ENCODE measurements around the gene NDUFA6.

Gene NDUFA6

DNA sequence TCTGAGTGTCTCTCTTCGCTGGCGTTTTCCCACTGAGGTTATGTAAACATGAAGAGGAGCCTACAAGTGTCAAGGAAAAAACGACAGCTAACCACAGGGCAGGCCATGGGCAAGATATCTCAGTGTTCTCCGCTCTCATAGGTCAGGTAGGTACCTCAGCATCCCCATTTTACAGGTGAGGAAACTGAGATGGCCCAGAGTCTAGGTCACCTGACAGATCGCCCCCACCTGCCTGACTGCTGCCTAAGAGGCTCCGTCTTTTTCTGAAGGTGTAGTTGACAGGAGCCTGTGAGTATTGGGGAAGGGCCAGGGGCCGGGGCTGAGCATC, 847 bp upstream of the NDUFA6 start:
- Histone ChIP-seq H3K4me3 (ENCODE audit: low read depth, low read length) (no peak overlapping the region), H4K12ac (ENCODE audit: low read depth, low read length) (peak overlapping the region; percentile 37), H3K23ac (ENCODE audit: low read length) (no peak overlapping the region), H3K14ac (ENCODE audit: low read length) (no peak overlapping the region), H3K9ac (ENCODE audit: low read length) (peak overlapping the region; percentile 74), H2BK5ac (ENCODE audit: low read depth, low read length, poor library complexity) (no peak overlapping the region), H4K8ac (ENCODE audit: low read depth, low read length) (no peak overlapping the region), H3K36me3 (ENCODE audit: control insufficient read depth in 1 of 2, insufficient read depth in 2 of 2, low read length in 2 of 2) (peaks cover 1 to 4% of the 10 kb centered on the region in 2 experiments), H3K4ac (ENCODE audit: low read depth, low read length) (no peak overlapping the region), H3K9me3 (ENCODE audit: insufficient read depth, low read depth, low read length) (peaks cover 2% of the 10 kb centered on the region), H4K91ac (ENCODE audit: low read depth, low read length) (no peak overlapping the region), H3K4me2 (ENCODE audit: low read length) (peak overlapping the region; percentile 97), H3K27ac (ENCODE audit: low read depth, low read length) (no peak overlapping the region), H3K27me3 (ENCODE audit: insufficient read depth, low read length) (no peaks in the 10 kb centered on the region), H3K79me2 (ENCODE audit: control insufficient read depth, insufficient read depth, low read length, poor library complexity) (peaks cover 6% of the 10 kb centered on the region), H2AFZ (ENCODE audit: insufficient read depth, low read length, poor library complexity) (no peak overlapping the region), H2BK120ac (ENCODE audit: insufficient read depth, low read length, poor library complexity) (no peak overlapping the region), H2AK5ac (ENCODE audit: low read length) (no peak overlapping the region), H3K79me1 (ENCODE audit: low read length) (no peaks in the 10 kb centered on the region), H2BK12ac (ENCODE audit: low read length) (no peak overlapping the region), H3K4me1 (ENCODE audit: control insufficient read depth in 1 of 2, insufficient read depth in 2 of 2, low read length in 2 of 2) (peaks cover 5 to 6% of the 10 kb centered on the region in 2 experiments), H3K18ac (ENCODE audit: low read length) (no peak overlapping the region)
- WGBS (ENCODE audit: extremely low coverage, insufficient coverage, insufficient read length): no CpG with 5 or more reads among the region's 7 CpGs
- no peak for DNase-seq

DNA sequence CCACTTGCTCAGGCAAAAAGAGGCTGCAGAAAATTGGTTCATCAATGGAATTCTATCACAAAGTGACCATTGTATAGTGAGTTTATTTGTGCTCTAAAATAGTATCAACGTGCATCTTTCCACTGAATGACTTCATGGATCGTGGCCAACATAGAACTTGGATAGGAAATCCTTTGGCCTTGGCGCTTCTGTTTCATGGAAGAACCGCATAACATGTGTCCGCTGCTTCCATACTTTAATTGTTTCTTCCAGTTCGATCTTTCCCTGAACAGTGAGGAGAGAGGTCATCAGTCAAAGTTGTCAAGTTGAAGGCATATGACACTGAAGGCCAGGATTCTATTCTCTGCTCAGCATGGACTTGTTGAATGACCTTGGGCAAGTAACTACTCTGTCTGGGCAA, 4.5 kb downstream of the NDUFA6 start:
- H3K9ac ChIP-seq (ENCODE audit: low read length): no peak overlapping the region
- H3K4me3 ChIP-seq (ENCODE audit: low read depth, low read length): no peak overlapping the region
- no peak overlapping the region for H3K4ac ChIP-seq (ENCODE audit: low read depth, low read length)
- H3K36me3 ChIP-seq (ENCODE audit: control insufficient read depth in 1 of 2, insufficient read depth in 2 of 2, low read length in 2 of 2): peaks cover 10 to 29% of the 10 kb centered on the region in 2 experiments
- H3K23ac ChIP-seq (ENCODE audit: low read length): no peak overlapping the region
- no peak overlapping the region for H2BK12ac ChIP-seq (ENCODE audit: low read length)
- peaks cover 6% of the 10 kb centered on the region for H3K79me2 ChIP-seq (ENCODE audit: control insufficient read depth, insufficient read depth, low read length, poor library complexity)
- no peak overlapping the region for H2AK5ac ChIP-seq (ENCODE audit: low read length)
- no peak for DNase-seq
- H4K8ac ChIP-seq (ENCODE audit: low read depth, low read length): no peak overlapping the region
- no peak overlapping the region for H2BK120ac ChIP-seq (ENCODE audit: insufficient read depth, low read length, poor library complexity)
- H3K4me2 ChIP-seq (ENCODE audit: low read length): no peak overlapping the region
- peaks cover 2% of the 10 kb centered on the region for H3K9me3 ChIP-seq (ENCODE audit: insufficient read depth, low read depth, low read length)
- H3K14ac ChIP-seq (ENCODE audit: low read length): no peak overlapping the region
- no peak overlapping the region for H4K91ac ChIP-seq (ENCODE audit: low read depth, low read length)
- no peak overlapping the region for H4K12ac ChIP-seq (ENCODE audit: low read depth, low read length)
- H2BK5ac ChIP-seq (ENCODE audit: low read depth, low read length, poor library complexity): no peak overlapping the region
- WGBS (ENCODE audit: extremely low coverage, insufficient coverage, insufficient read length): no CpG with 5 or more reads among the region's 6 CpGs
- no peak overlapping the region for H3K27ac ChIP-seq (ENCODE audit: low read depth, low read length)
- no peak overlapping the region for H2AFZ ChIP-seq (ENCODE audit: insufficient read depth, low read length, poor library complexity)
- H3K79me1 ChIP-seq (ENCODE audit: low read length): no peaks in the 10 kb centered on the region
- H3K4me1 ChIP-seq (ENCODE audit: control insufficient read depth in 1 of 2, insufficient read depth in 2 of 2, low read length in 2 of 2): peaks cover under 1 to 2% of the 10 kb centered on the region in 2 experiments
- no peaks in the 10 kb centered on the region for H3K27me3 ChIP-seq (ENCODE audit: insufficient read depth, low read length)
- H3K18ac ChIP-seq (ENCODE audit: low read length): no peak overlapping the region

DNA sequence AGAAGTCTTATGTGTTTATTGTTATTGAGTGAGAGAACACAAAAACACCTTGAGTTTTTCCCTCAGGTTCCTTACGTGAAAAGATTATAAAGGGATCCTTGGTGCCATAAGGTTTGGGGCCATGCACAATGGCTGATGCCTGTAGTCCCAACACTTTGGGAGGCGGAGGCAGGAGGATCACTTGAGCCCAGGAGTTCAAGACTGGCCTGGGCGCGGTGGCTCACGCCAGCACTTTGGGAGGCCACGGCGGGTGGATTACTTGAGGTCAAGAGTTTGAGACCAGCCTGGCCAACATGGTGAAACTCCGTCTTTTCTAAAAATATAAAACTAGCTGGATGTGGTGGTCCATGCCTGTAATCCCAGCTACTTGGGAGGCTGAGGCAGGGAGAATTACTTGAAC, 5.7 kb downstream of the NDUFA6 start:
- no peak overlapping the region for H2AK5ac ChIP-seq (ENCODE audit: low read length)
- DNase-seq: no peak
- H3K4me2 ChIP-seq (ENCODE audit: low read length): no peak overlapping the region

DNA sequence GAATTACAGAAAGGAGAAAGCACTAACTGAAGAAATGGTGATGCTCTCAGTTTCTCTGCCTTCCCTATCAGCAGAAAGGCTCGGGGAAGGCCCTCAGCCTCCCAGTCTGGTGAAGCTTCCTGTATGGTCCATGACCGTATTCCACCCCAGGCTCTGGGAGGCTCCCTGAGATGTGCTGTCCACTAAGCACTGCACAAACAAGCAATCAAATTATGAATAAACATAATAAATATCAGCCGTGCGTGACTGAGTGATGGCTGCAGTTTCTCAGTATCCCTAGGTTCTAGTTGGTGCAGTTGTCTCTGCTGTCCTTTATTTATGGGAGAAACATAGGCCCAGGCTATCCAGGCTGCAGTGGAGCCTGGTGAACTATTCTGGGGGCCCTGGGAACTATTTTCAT, 7.5 kb downstream of the NDUFA6 start:
- no peak overlapping the region for H3K18ac ChIP-seq (ENCODE audit: low read length)
- H3K9ac ChIP-seq (ENCODE audit: low read length): no peak overlapping the region
- no peak overlapping the region for H3K14ac ChIP-seq (ENCODE audit: low read length)
- no peak overlapping the region for H3K4ac ChIP-seq (ENCODE audit: low read depth, low read length)
- H2AFZ ChIP-seq (ENCODE audit: insufficient read depth, low read length, poor library complexity): no peak overlapping the region
- H3K9me3 ChIP-seq (ENCODE audit: insufficient read depth, low read depth, low read length): no peaks in the 10 kb centered on the region
- no peaks in the 10 kb centered on the region for H3K27me3 ChIP-seq (ENCODE audit: insufficient read depth, low read length)
- WGBS (ENCODE audit: extremely low coverage, insufficient coverage, insufficient read length): no CpG with 5 or more reads among the region's 4 CpGs
- H4K12ac ChIP-seq (ENCODE audit: low read depth, low read length): no peak overlapping the region
- H3K27ac ChIP-seq (ENCODE audit: low read depth, low read length): no peak overlapping the region
- peaks cover 8 to 10% of the 10 kb centered on the region in 2 experiments for H3K4me1 ChIP-seq (ENCODE audit: control insufficient read depth in 1 of 2, insufficient read depth in 2 of 2, low read length in 2 of 2)
- no peak overlapping the region for H3K23ac ChIP-seq (ENCODE audit: low read length)
- H3K4me2 ChIP-seq (ENCODE audit: low read length): no peak overlapping the region
- peaks cover 9 to 29% of the 10 kb centered on the region in 2 experiments for H3K36me3 ChIP-seq (ENCODE audit: control insufficient read depth in 1 of 2, insufficient read depth in 2 of 2, low read length in 2 of 2)
- no peak overlapping the region for H3K4me3 ChIP-seq (ENCODE audit: low read depth, low read length)
- H4K8ac ChIP-seq (ENCODE audit: low read depth, low read length): no peak overlapping the region
- H2BK120ac ChIP-seq (ENCODE audit: insufficient read depth, low read length, poor library complexity): no peak overlapping the region
- no peak overlapping the region for H2BK5ac ChIP-seq (ENCODE audit: low read depth, low read length, poor library complexity)
- peaks cover 8% of the 10 kb centered on the region for H3K79me1 ChIP-seq (ENCODE audit: low read length)
- peaks cover 4% of the 10 kb centered on the region for H3K79me2 ChIP-seq (ENCODE audit: control insufficient read depth, insufficient read depth, low read length, poor library complexity)
- no peak overlapping the region for H2BK12ac ChIP-seq (ENCODE audit: low read length)
- no peak overlapping the region for H4K91ac ChIP-seq (ENCODE audit: low read depth, low read length)
- no peak overlapping the region for H2AK5ac ChIP-seq (ENCODE audit: low read length)
- DNase-seq: no peak

More for the DNA sequence above, 5.7 kb downstream of the NDUFA6 start:
- no peak overlapping the region for H2BK5ac ChIP-seq (ENCODE audit: low read depth, low read length, poor library complexity)
- no peak overlapping the region for H4K12ac ChIP-seq (ENCODE audit: low read depth, low read length)
- no peak overlapping the region for H3K4ac ChIP-seq (ENCODE audit: low read depth, low read length)
- no peak overlapping the region for H3K23ac ChIP-seq (ENCODE audit: low read length)
- no peak overlapping the region for H3K27ac ChIP-seq (ENCODE audit: low read depth, low read length)
- H3K4me3 ChIP-seq (ENCODE audit: low read depth, low read length): no peak overlapping the region
- H3K36me3 ChIP-seq (ENCODE audit: control insufficient read depth in 1 of 2, insufficient read depth in 2 of 2, low read length in 2 of 2): peaks cover 10 to 29% of the 10 kb centered on the region in 2 experiments
- no peak overlapping the region for H2BK12ac ChIP-seq (ENCODE audit: low read length)
- H3K79me1 ChIP-seq (ENCODE audit: low read length): no peaks in the 10 kb centered on the region
- no peak overlapping the region for H4K8ac ChIP-seq (ENCODE audit: low read depth, low read length)
- H2AFZ ChIP-seq (ENCODE audit: insufficient read depth, low read length, poor library complexity): no peak overlapping the region
- H4K91ac ChIP-seq (ENCODE audit: low read depth, low read length): no peak overlapping the region
- H3K9ac ChIP-seq (ENCODE audit: low read length): no peak overlapping the region
- H3K14ac ChIP-seq (ENCODE audit: low read length): no peak overlapping the region
- WGBS (ENCODE audit: extremely low coverage, insufficient coverage, insufficient read length): no CpG with 5 or more reads among the region's 8 CpGs
- H3K4me1 ChIP-seq (ENCODE audit: control insufficient read depth in 1 of 2, insufficient read depth in 2 of 2, low read length in 2 of 2): peaks cover 2 to 4% of the 10 kb centered on the region in 2 experiments
- no peak overlapping the region for H3K18ac ChIP-seq (ENCODE audit: low read length)
- no peaks in the 10 kb centered on the region for H3K27me3 ChIP-seq (ENCODE audit: insufficient read depth, low read length)
- H3K79me2 ChIP-seq (ENCODE audit: control insufficient read depth, insufficient read depth, low read length, poor library complexity): peaks cover 2% of the 10 kb centered on the region
- no peaks in the 10 kb centered on the region for H3K9me3 ChIP-seq (ENCODE audit: insufficient read depth, low read depth, low read length)
- no peak overlapping the region for H2BK120ac ChIP-seq (ENCODE audit: insufficient read depth, low read length, poor library complexity)
